ENCODE measurements around the gene PTTG1IP.
A peak's percentile ranks its signal among the peaks of the same experiment; 100 is the strongest.

PTTG1IP gene

GRCh38 chr21:44893948-44894656 lies 20.6 kb upstream of the PTTG1IP start:
- Mint-ChIP-seq H3K4me1 (ENCODE audit: low read depth) (peaks cover 14% of the 10 kb centered on the region), H3K9me3 (no peaks in the 10 kb centered on the region), H3K27me3 (no peaks in the 10 kb centered on the region), H3K4me3 (no peak overlapping the region), H3K36me3 (ENCODE audit: low read depth) (peaks cover 19% of the 10 kb centered on the region), H3K27ac (peak overlapping the region; percentile 34)

GRCh38 chr21:44893278-44893556 lies 19.7 kb upstream of the PTTG1IP start:
- Mint-ChIP-seq H3K36me3 (ENCODE audit: low read depth) (peaks cover 13% of the 10 kb centered on the region), H3K9me3 (no peaks in the 10 kb centered on the region), H3K27ac (no peak overlapping the region), H3K27me3 (no peaks in the 10 kb centered on the region), H3K4me1 (ENCODE audit: low read depth) (peaks cover 14% of the 10 kb centered on the region), H3K4me3 (no peak overlapping the region)

GRCh38 chr21:44892536-44893277 lies 19.2 kb upstream of the PTTG1IP start:
- Mint-ChIP-seq H3K27me3 (no peaks in the 10 kb centered on the region), H3K4me3 (no peak overlapping the region), H3K9me3 (no peaks in the 10 kb centered on the region), H3K4me1 (ENCODE audit: low read depth) (peaks cover 14% of the 10 kb centered on the region), H3K36me3 (ENCODE audit: low read depth) (peaks cover 11% of the 10 kb centered on the region), H3K27ac (no peak overlapping the region)

- H3K27ac Mint-ChIP-seq: no peak overlapping the region
- H3K4me3 Mint-ChIP-seq: no peak overlapping the region
- H3K9me3 Mint-ChIP-seq: no peaks in the 10 kb centered on the region
- peaks cover 14% of the 10 kb centered on the region for H3K4me1 Mint-ChIP-seq (ENCODE audit: low read depth)
- H3K27me3 Mint-ChIP-seq: no peaks in the 10 kb centered on the region
- H3K36me3 Mint-ChIP-seq (ENCODE audit: low read depth): peaks cover 12% of the 10 kb centered on the region
Measured at GRCh38 chr21:44892095-44892494, 18.6 kb upstream of the PTTG1IP start.

GRCh38 chr21:44891631-44892031 lies 18.1 kb upstream of the PTTG1IP start:
- Mint-ChIP-seq H3K9me3 (no peaks in the 10 kb centered on the region), H3K36me3 (ENCODE audit: low read depth) (peaks cover 16% of the 10 kb centered on the region), H3K27ac (no peak overlapping the region), H3K27me3 (no peaks in the 10 kb centered on the region), H3K4me3 (no peak overlapping the region), H3K4me1 (ENCODE audit: low read depth) (peaks cover 14% of the 10 kb centered on the region)

- peaks cover 16% of the 10 kb centered on the region for H3K36me3 Mint-ChIP-seq (ENCODE audit: low read depth)
- H3K4me3 Mint-ChIP-seq: no peak overlapping the region
- H3K9me3 Mint-ChIP-seq: no peaks in the 10 kb centered on the region
- H3K27ac Mint-ChIP-seq: no peak overlapping the region
- H3K4me1 Mint-ChIP-seq (ENCODE audit: low read depth): peaks cover 14% of the 10 kb centered on the region
- H3K27me3 Mint-ChIP-seq: no peaks in the 10 kb centered on the region
Measured at GRCh38 chr21:44890961-44891541, 17.6 kb upstream of the PTTG1IP start.

GRCh38 chr21:44890338-44890931 lies 16.9 kb upstream of the PTTG1IP start:
- Mint-ChIP-seq H3K9me3 (no peaks in the 10 kb centered on the region), H3K27ac (no peak overlapping the region), H3K4me3 (no peak overlapping the region), H3K36me3 (ENCODE audit: low read depth) (peaks cover 14% of the 10 kb centered on the region), H3K4me1 (ENCODE audit: low read depth) (peaks cover 14% of the 10 kb centered on the region), H3K27me3 (no peaks in the 10 kb centered on the region)

- Mint-ChIP-seq H3K4me3 (no peak overlapping the region), H3K36me3 (ENCODE audit: low read depth) (peaks cover 9% of the 10 kb centered on the region), H3K4me1 (ENCODE audit: low read depth) (peaks cover 14% of the 10 kb centered on the region), H3K27me3 (no peaks in the 10 kb centered on the region), H3K9me3 (no peaks in the 10 kb centered on the region), H3K27ac (no peak overlapping the region)
Measured at GRCh38 chr21:44889625-44890337, 16.3 kb upstream of the PTTG1IP start.

GRCh38 chr21:44888581-44889550 lies 15.4 kb upstream of the PTTG1IP start:
- Mint-ChIP-seq H3K4me3 (no peak overlapping the region), H3K27ac (no peak overlapping the region), H3K4me1 (ENCODE audit: low read depth) (peaks cover 12% of the 10 kb centered on the region), H3K27me3 (no peaks in the 10 kb centered on the region), H3K9me3 (no peaks in the 10 kb centered on the region), H3K36me3 (ENCODE audit: low read depth) (peaks cover 6% of the 10 kb centered on the region)

GRCh38 chr21:44887807-44888580 lies 14.5 kb upstream of the PTTG1IP start:
- no peaks in the 10 kb centered on the region for H3K27me3 Mint-ChIP-seq
- H3K36me3 Mint-ChIP-seq (ENCODE audit: low read depth): peaks cover 6% of the 10 kb centered on the region
- H3K4me1 Mint-ChIP-seq (ENCODE audit: low read depth): peaks cover 5% of the 10 kb centered on the region
- no peak overlapping the region for H3K4me3 Mint-ChIP-seq
- no peaks in the 10 kb centered on the region for H3K9me3 Mint-ChIP-seq
- no peak overlapping the region for H3K27ac Mint-ChIP-seq

GRCh38 chr21:44887126-44887806 lies 13.8 kb upstream of the PTTG1IP start:
- Mint-ChIP-seq H3K9me3 (no peaks in the 10 kb centered on the region), H3K27me3 (no peaks in the 10 kb centered on the region), H3K4me3 (no peak overlapping the region), H3K36me3 (ENCODE audit: low read depth) (peaks cover 6% of the 10 kb centered on the region), H3K27ac (no peak overlapping the region), H3K4me1 (ENCODE audit: low read depth) (peaks cover 2% of the 10 kb centered on the region)

GRCh38 chr21:44886113-44887075 lies 12.9 kb upstream of the PTTG1IP start:
- H3K9me3 Mint-ChIP-seq: no peaks in the 10 kb centered on the region
- no peak overlapping the region for H3K4me3 Mint-ChIP-seq
- peaks cover 6% of the 10 kb centered on the region for H3K36me3 Mint-ChIP-seq (ENCODE audit: low read depth)
- H3K27me3 Mint-ChIP-seq: no peaks in the 10 kb centered on the region
- H3K4me1 Mint-ChIP-seq (ENCODE audit: low read depth): peaks cover 11% of the 10 kb centered on the region
- H3K27ac Mint-ChIP-seq: no peak overlapping the region

All from stimulated activated naive CD8-positive, alpha-beta T cell treated with anti-CD3 and anti-CD28 coated beads, Interleukin-15, Interleukin-2, amounts not matched to agents 100 ng/mL and 50 ng/mL, for 24 hours (primary cell).